ENCODE measurements around the gene BRINP2. TPM values are rescaled to one million over a fixed set of nuclear protein-coding genes. Genes with fewer than 3 reads are reported as not detected.

The BRINP2 gene
- total RNA-seq, 1 experiment from 2014 or later = 0.24 TPM

DNA sequence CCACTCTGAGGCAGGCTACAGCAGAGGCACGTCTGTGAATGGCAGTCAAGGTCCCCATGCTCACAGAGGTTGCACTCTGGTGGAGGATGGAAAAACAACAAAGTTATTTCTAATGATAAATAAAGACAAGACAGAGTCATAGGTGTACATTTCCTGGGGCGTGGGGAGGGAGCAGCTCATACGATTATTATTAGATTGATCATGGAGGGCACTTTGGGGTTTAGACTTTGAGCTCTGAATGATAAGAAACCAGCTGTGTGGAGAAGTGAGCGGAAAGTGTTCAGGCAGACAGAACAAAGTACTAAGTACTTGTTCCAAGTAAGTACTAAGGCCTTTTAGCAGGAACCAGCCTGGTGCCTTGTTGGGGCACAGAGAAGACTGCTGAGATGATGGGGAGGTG is 86.8 kb downstream of the BRINP2 start:
- Mint-ChIP-seq H3K27ac (no peak overlapping the region), H3K27me3 (ENCODE audit: low read depth) (no peaks in the 10 kb centered on the region; the same call in 1 of the 2 replicates), H3K36me3 (no peaks in the 10 kb centered on the region), H3K4me1 (peaks cover 7% of the 10 kb centered on the region), H3K9me3 (no peaks in the 10 kb centered on the region), H3K4me3 (no peak overlapping the region)
- ATAC-seq = no peak
- POLR2A ChIA-PET = no interaction called here
- no peak for DNase-seq (ENCODE audit: low spot score)
- TF ChIP-seq ZNF219 (CRISPR knock-in tag; IDR thresholded peaks at IDR 0.05; ENCODE audit: borderline replicate concordance) (no peak), GTF2I (CRISPR knock-in tag; conservative IDR thresholded peaks at IDR 0.05) (no peak), CREB1 (CRISPR knock-in tag; IDR thresholded peaks at IDR 0.05) (no peak), KAT7 (CRISPR knock-in tag; IDR thresholded peaks at IDR 0.05; ENCODE audit: borderline replicate concordance) (no peak), ZNF138 (CRISPR knock-in tag; conservative IDR thresholded peaks at IDR 0.05) (no peak), NR2C2 (CRISPR knock-in tag; IDR thresholded peaks at IDR 0.05) (no peak), CDX4 (CRISPR knock-in tag; IDR thresholded peaks at IDR 0.05; ENCODE audit: borderline replicate concordance) (no peak), GRHL2 (CRISPR knock-in tag; IDR thresholded peaks at IDR 0.05; ENCODE audit: insufficient replicate concordance, severe bottlenecking) (no peak), NR3C1 (CRISPR knock-in tag; conservative IDR thresholded peaks at IDR 0.05; ENCODE audit: low read depth) (no peak), RELA (CRISPR knock-in tag; IDR thresholded peaks at IDR 0.05; ENCODE audit: borderline replicate concordance) (no peak), ZNF425 (CRISPR knock-in tag; conservative IDR thresholded peaks at IDR 0.05) (no peak), RORB (CRISPR knock-in tag; IDR thresholded peaks at IDR 0.05) (no peak), STAT6 (CRISPR knock-in tag; conservative IDR thresholded peaks at IDR 0.05; ENCODE audit: low read depth) (no peak), ETV6 (CRISPR knock-in tag; IDR thresholded peaks at IDR 0.05) (no peak)
- TF ChIP-seq, protein P1, sequence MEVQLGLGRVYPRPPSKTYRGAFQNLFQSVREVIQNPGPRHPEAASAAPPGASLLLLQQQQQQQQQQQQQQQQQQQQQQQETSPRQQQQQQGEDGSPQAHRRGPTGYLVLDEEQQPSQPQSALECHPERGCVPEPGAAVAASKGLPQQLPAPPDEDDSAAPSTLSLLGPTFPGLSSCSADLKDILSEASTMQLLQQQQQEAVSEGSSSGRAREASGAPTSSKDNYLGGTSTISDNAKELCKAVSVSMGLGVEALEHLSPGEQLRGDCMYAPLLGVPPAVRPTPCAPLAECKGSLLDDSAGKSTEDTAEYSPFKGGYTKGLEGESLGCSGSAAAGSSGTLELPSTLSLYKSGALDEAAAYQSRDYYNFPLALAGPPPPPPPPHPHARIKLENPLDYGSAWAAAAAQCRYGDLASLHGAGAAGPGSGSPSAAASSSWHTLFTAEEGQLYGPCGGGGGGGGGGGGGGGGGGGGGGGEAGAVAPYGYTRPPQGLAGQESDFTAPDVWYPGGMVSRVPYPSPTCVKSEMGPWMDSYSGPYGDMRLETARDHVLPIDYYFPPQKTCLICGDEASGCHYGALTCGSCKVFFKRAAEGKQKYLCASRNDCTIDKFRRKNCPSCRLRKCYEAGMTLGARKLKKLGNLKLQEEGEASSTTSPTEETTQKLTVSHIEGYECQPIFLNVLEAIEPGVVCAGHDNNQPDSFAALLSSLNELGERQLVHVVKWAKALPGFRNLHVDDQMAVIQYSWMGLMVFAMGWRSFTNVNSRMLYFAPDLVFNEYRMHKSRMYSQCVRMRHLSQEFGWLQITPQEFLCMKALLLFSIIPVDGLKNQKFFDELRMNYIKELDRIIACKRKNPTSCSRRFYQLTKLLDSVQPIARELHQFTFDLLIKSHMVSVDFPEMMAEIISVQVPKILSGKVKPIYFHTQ (CRISPR knock-in tag; IDR thresholded peaks at IDR 0.05) = no peak
- TF ChIP-seq, protein P2, sequence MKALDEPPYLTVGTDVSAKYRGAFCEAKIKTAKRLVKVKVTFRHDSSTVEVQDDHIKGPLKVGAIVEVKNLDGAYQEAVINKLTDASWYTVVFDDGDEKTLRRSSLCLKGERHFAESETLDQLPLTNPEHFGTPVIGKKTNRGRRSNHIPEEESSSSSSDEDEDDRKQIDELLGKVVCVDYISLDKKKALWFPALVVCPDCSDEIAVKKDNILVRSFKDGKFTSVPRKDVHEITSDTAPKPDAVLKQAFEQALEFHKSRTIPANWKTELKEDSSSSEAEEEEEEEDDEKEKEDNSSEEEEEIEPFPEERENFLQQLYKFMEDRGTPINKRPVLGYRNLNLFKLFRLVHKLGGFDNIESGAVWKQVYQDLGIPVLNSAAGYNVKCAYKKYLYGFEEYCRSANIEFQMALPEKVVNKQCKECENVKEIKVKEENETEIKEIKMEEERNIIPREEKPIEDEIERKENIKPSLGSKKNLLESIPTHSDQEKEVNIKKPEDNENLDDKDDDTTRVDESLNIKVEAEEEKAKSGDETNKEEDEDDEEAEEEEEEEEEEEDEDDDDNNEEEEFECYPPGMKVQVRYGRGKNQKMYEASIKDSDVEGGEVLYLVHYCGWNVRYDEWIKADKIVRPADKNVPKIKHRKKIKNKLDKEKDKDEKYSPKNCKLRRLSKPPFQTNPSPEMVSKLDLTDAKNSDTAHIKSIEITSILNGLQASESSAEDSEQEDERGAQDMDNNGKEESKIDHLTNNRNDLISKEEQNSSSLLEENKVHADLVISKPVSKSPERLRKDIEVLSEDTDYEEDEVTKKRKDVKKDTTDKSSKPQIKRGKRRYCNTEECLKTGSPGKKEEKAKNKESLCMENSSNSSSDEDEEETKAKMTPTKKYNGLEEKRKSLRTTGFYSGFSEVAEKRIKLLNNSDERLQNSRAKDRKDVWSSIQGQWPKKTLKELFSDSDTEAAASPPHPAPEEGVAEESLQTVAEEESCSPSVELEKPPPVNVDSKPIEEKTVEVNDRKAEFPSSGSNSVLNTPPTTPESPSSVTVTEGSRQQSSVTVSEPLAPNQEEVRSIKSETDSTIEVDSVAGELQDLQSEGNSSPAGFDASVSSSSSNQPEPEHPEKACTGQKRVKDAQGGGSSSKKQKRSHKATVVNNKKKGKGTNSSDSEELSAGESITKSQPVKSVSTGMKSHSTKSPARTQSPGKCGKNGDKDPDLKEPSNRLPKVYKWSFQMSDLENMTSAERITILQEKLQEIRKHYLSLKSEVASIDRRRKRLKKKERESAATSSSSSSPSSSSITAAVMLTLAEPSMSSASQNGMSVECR (CRISPR knock-in tag; IDR thresholded peaks at IDR 0.05; ENCODE audit: borderline replicate concordance) = no peak
- TF ChIP-seq, protein P3, sequence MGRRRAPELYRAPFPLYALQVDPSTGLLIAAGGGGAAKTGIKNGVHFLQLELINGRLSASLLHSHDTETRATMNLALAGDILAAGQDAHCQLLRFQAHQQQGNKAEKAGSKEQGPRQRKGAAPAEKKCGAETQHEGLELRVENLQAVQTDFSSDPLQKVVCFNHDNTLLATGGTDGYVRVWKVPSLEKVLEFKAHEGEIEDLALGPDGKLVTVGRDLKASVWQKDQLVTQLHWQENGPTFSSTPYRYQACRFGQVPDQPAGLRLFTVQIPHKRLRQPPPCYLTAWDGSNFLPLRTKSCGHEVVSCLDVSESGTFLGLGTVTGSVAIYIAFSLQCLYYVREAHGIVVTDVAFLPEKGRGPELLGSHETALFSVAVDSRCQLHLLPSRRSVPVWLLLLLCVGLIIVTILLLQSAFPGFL (CRISPR knock-in tag; IDR thresholded peaks at IDR 0.05; ENCODE audit: borderline replicate concordance) = no peak
- CTCF ChIA-PET = interaction anchor here (1.1 to 2.7 kb wide), 2 partner anchors 97 to 523 kb away, joined by 4 to 51 read pairs; no protein-coding TSS in a partner anchor
